Measurements from ENCODE around the gene IRF8. TPM values are rescaled to one million over a fixed set of nuclear protein-coding genes. Genes with fewer than 3 reads are reported as not detected.

Gene IRF8
- total and polyA plus RNA-seq, 5 experiments from 2014 or later = 2.0 to 17.8 (median 5.8) TPM

DNA sequence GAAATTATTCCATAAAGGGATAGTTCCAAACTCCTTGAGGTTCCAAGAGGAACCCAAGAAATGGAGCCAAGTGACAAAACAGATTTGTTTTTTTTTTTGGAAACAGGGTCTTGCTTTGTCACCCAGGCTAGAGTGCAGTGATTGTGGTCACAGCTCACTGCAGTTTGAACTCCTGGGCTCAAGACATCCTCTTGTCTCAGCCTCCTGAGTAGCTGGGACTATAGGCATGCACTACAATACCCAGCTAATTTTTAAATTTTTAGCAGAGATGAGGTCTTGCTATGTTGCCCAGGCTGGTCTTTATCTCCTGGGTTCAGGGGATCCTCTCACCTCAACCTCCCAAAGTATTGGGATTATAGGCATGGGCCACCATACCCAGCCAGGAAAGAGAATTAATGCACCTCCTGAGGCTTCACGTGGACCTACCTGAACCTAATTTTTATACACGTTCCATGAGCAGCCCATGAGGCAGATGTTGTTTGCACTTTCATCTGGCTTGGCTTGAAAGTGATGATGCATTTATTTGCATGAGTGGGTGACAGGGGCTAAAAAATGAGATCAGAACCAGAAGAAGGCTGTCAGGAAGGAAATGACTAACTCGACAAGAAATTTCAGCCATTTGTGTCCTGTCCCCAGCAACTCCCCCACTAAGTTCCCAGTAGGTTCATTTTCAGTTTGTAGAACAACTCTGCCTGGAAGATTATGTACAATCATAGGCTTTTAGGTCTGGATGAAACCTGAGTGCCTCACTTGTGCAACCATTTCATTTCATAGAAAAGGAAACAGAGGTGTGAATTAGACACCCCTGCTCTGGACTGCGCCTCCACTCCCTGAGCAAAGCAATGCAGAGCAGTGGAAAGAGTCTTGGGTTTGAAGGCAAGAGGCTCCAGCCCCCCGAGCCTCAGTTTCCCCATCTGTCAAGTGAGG, 10.3 kb upstream of the IRF8 start:
- peak; percentile 57 for ATAC-seq
- H3K36me3 Mint-ChIP-seq = no peaks in the 10 kb centered on the region
- H3K27ac Mint-ChIP-seq = peak overlapping the region in 6 of 10 donors; percentile 6 to 74 (median 42)
- H3K9me3 Mint-ChIP-seq = no peaks in the 10 kb centered on the region
- peaks cover 6 to 27% (median 12%) of the 10 kb centered on the region in 4 donors for H3K4me1 Mint-ChIP-seq
- POLR2A ChIA-PET = no interaction called here
- H3K4me3 Mint-ChIP-seq = peak overlapping the region in 2 of 10 donors; percentile 18 to 30
- H3K27me3 Mint-ChIP-seq = peaks cover 0 to 17% (median 3%) of the 10 kb centered on the region in 5 donors
- no peak for DNase-seq

DNA sequence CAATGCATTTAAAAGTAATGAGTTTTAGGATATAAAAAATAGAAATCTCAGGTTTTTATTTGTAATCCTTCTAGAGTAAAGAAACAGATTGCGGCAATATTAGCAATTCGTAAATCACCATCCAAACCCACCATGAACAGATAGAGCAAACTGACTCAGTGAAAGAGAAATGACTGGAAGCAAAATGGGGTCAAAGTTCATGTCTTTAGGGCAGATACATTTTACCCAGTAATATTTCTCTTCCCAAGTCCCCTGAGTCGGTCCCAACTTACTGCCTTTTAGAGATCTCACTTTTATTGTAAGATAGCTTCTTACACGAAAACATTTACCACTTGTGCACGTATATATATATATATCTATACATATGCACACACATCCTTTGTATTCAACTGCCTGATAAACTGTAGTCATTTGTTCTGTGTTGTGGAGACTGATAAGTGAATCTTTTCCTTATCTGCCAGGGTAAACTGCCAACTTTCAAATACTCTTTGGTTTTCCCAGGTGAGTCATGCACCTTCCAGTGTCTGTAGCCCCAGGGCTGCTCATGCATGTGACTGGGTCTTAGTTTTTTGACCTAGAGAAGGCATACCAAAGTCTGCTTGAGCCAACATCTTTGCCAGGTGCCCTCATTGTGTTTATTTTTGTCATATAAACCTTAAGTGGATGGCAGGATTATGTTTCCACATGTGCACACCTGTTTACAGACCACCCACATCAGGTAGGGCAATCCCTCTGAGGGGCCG, 7.8 kb upstream of the IRF8 start:
- peak overlapping the region in 1 of 10 donors; percentile 32 for H3K27ac Mint-ChIP-seq

DNA sequence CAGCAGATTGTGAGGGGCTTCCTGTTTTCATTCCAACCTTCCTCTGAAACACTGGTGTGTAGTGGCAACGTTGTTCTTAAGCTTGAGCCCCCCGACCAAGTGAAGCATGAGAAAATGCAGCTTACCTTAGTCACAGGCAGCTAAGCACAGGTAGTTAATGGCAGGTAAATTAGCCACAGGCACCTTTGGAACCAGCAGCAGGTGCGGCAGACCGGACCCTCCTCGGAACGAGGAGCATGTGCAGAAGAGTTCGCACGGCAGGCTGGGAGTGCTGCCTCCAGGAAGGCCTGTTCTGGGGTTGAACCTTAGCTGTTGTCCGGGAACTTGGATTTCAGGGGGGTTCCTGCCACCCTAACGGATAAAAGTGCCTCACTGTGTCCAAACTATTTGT, 7.2 kb upstream of the IRF8 start:
- Mint-ChIP-seq H3K4me1 (peaks cover 6 to 28% (median 12%) of the 10 kb centered on the region in 4 donors), H3K36me3 (no peaks in the 10 kb centered on the region), H3K27ac (no peak overlapping the region), H3K27me3 (peaks cover 0 to 3% (median 0%) of the 10 kb centered on the region in 5 donors), H3K4me3 (no peak overlapping the region), H3K9me3 (no peaks in the 10 kb centered on the region)
- DNase-seq (no peak), ATAC-seq (no peak)
- POLR2A ChIA-PET = no interaction called here

More for the DNA sequence above, 7.8 kb upstream of the IRF8 start:
- Mint-ChIP-seq H3K4me3 (no peak overlapping the region), H3K9me3 (no peaks in the 10 kb centered on the region), H3K27me3 (peaks cover 0 to 3% (median 0%) of the 10 kb centered on the region in 5 donors), H3K4me1 (peaks cover 6 to 27% (median 12%) of the 10 kb centered on the region in 4 donors), H3K36me3 (no peaks in the 10 kb centered on the region)
- POLR2A ChIA-PET = no interaction called here
- ATAC-seq (no peak), DNase-seq (no peak)

DNA sequence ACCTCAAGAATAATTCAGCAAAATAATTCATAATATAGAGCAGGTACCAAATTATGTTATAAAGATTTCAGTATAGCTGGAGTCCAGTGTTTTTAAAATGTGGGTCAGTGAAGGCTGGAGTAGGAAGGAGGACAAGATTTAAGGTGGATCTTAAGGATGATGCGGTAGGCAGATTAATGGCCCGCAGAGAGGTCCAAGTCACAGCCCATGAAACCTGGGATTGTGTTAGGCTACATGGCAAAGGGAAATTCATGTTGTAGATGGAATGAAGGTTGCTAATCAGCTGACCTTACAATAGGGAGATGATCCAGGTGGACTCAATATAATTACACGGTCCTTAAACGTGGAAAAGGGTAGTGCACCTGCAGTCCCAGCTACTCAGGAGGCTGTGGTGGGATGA, 6.2 kb upstream of the IRF8 start:
- no peak overlapping the region for H3K4me3 Mint-ChIP-seq
- no peak for DNase-seq
- H3K27ac Mint-ChIP-seq = no peak overlapping the region
- no peaks in the 10 kb centered on the region for H3K36me3 Mint-ChIP-seq
- H3K27me3 Mint-ChIP-seq = peaks cover 0 to 2% (median 0%) of the 10 kb centered on the region in 5 donors
- peaks cover 6 to 33% (median 13%) of the 10 kb centered on the region in 4 donors for H3K4me1 Mint-ChIP-seq
- POLR2A ChIA-PET = no interaction called here
- no peaks in the 10 kb centered on the region for H3K9me3 Mint-ChIP-seq
- ATAC-seq = no peak

DNA sequence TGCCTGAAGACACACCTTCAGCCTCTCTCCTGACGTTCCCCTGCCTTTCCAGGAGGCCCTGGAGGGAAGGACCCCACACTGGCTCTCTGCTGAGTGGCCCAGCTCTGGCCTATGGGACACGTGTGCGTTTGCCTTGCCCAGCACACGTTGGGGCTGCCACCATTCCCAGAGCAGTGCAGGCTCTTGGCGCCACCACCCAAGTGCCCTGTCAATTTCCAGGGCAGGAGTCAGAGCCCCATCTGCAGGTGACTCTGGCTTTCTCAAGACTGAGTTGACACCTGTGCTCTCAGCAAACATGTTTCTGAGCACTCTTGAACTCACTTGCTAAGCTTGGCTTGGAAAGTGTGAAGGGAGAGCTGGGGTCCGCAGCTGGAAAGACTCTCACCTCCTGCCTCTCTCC, 4.7 kb upstream of the IRF8 start:
- Mint-ChIP-seq H3K4me3 (no peak overlapping the region), H3K27ac (peak overlapping the region in 1 of 10 donors; percentile 37)

DNA sequence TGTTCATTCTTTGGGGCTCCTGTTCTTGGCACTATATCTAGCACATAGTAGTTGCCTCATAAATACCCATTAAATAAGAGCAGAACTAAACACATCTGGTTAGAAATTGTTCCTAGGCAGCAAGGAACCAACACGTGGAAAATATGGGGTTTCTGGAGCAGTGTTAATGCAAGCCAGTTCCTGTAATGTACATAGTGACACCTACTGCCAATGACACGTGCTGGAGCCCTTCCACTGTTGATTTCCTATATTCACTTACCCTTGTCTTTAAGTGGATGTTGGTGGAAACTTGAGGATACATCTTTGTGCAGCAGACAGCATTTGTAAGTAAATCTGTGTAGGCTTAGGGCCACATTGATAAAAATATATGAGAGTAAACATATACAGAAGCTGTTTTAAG, 1.6 kb upstream of the IRF8 start:
- Mint-ChIP-seq H3K27ac (no peak overlapping the region), H3K9me3 (no peaks in the 10 kb centered on the region), H3K4me1 (peaks cover 12 to 47% (median 29%) of the 10 kb centered on the region in 4 donors), H3K4me3 (peak overlapping the region in 6 of 10 donors; percentile 37 to 91 (median 64)), H3K27me3 (no peaks in the 10 kb centered on the region), H3K36me3 (no peaks in the 10 kb centered on the region)
- POLR2A ChIA-PET = interaction anchor here (0.6 kb wide), 1 partner anchor 44 kb away, joined by 4 read pairs; no protein-coding TSS in a partner anchor
- ATAC-seq (no peak), DNase-seq (no peak)

More for the DNA sequence above, 4.7 kb upstream of the IRF8 start:
- Mint-ChIP-seq H3K36me3 (no peaks in the 10 kb centered on the region), H3K9me3 (no peaks in the 10 kb centered on the region), H3K27me3 (no peaks in the 10 kb centered on the region), H3K4me1 (peaks cover 4 to 28% (median 11%) of the 10 kb centered on the region in 4 donors)
- DNase-seq = no peak
- ATAC-seq = no peak
- POLR2A ChIA-PET = no interaction called here

DNA sequence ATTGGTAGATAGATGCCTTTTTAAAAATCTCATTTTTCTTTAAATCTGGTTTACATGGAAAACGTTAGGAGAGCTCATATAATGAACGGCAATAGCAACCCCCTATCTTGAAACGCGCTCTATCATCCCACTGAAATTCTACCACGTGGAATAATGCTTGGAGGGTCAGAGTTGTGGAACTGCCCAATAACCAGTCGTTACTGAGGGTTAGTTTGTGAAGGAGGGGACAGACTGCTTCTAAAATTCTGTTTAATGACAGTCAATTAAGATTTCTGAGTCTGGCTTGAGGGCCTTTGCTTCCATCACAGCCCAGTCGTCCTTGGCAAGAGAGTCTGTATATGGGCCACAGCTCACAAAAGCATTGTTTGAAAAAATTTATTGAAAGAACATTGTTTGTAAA, 482 bp downstream of the IRF8 start:
- DNase-seq (no peak), ATAC-seq (no peak)
- Mint-ChIP-seq H3K9me3 (no peaks in the 10 kb centered on the region), H3K36me3 (no peaks in the 10 kb centered on the region), H3K4me1 (peaks cover 23 to 67% (median 48%) of the 10 kb centered on the region in 4 donors), H3K4me3 (peak overlapping the region; percentile 75 to 91 (median 86)), H3K27me3 (no peaks in the 10 kb centered on the region), H3K27ac (peak overlapping the region in 8 of 10 donors; percentile 37 to 92 (median 77))
- POLR2A ChIA-PET = interaction anchor here (0.5 to 1.1 kb wide), 2 partner anchors 10 to 59 kb away, joined by 3 to 4 read pairs; no protein-coding TSS in a partner anchor

DNA sequence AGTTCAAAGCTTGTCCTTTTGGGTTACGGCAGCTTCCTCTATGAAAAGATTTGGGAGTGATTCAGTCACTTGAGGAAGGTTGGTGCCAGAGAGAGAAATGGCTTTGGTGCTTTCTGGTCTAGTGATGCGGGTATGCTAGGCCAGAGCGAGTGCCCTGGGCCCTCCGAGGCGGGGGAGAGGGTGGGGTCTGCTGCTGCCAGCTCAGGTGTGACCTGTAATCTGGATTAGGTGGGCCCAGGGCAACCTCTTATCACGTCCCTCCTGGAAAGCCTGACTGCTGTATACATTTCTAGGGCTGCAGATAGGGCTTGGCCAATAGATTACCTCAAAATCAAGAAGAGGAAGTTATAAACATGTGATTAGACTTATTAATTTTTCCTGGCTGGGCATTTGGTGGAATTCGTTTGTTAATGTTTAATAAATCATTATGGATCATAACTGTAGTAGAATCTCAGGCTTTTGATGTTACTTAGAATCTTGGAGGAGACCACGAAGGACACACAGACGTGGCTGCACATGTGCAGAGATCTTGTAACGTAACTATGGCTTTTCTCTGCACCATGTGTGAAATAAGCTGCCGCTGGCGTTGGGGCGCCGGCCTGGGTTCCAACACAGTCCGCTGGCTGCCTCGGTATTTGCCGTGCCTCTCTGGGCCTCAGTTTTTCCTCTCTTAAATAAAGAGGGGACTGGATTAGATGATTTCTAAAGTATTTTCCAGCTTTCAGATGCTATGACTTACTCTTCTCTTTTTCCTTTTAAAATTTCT, 1.2 kb downstream of the IRF8 start:
- Mint-ChIP-seq H3K36me3 (no peaks in the 10 kb centered on the region), H3K9me3 (no peaks in the 10 kb centered on the region), H3K4me3 (peak overlapping the region in 9 of 10 donors; percentile 40 to 91 (median 85)), H3K27me3 (no peaks in the 10 kb centered on the region), H3K27ac (peak overlapping the region in 4 of 10 donors; percentile 0 to 92 (median 16)), H3K4me1 (peaks cover 23 to 75% (median 52%) of the 10 kb centered on the region in 4 donors)
- no peak for ATAC-seq
- POLR2A ChIA-PET = interaction anchor here (0.5 kb wide), 1 partner anchor 58 kb away, joined by 3 read pairs; no protein-coding TSS in a partner anchor
- no peak for DNase-seq

DNA sequence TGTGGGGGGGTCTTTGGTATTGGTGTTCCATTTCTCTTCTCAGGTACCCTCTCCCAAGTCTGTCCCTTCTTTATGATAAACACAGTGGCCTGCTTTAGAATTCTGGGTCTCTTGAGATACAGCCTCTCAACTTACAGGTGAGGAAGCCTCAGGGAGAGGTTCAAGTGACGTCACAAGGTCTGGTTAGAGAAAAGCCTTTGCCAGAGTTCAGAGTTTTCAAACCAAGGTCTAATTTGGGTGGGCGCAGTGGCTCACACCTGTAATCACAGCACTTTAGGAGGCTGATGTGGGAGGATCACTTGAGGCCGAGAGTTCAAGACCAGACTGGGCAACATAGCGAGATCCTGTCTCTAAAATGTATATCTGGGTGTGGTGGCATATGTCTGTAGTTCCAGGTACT, 2.1 kb downstream of the IRF8 start:
- DNase-seq = no peak
- H3K9me3 Mint-ChIP-seq = no peaks in the 10 kb centered on the region
- no peak for ATAC-seq
- POLR2A ChIA-PET = no interaction called here
- peaks cover 0 to 4% (median 0%) of the 10 kb centered on the region in 3 donors for H3K36me3 Mint-ChIP-seq
- H3K4me3 Mint-ChIP-seq = peak overlapping the region in 7 of 10 donors; percentile 11 to 93 (median 31)
- peak overlapping the region in 4 of 10 donors; percentile 21 to 92 (median 34) for H3K27ac Mint-ChIP-seq
- peaks cover 23 to 84% (median 53%) of the 10 kb centered on the region in 4 donors for H3K4me1 Mint-ChIP-seq
- H3K27me3 Mint-ChIP-seq = no peaks in the 10 kb centered on the region

DNA sequence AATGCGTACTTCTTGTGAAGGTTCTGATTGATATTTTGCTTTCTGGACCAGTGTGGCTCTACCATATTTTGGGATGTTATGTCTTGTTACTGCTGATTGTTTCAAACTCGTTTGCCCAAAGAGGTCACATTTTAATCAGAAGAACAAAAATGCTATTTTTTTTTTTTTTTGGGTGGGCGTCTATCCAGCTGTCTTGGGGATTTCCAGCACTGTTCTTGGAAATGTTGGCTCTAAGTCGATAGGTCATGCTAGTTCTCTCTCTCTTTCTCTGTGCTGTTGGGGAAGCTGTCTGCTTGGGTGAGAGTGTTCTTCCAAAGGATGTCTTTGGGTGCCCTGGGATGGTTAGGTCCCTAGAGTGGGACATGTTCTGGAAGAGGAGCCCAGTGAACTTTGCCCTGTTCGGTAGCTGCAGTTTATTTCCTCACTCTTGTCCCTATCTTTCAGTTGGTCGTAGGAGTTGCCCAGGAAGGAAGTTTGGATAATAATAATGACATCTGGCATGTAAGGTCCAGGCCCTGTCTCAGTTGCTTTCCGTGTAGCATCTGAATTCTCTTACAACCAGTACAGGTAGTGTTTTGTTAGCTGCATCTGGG, 2.9 kb downstream of the IRF8 start:
- ATAC-seq = no peak
- Mint-ChIP-seq H3K9me3 (no peaks in the 10 kb centered on the region), H3K36me3 (peaks cover 0 to 4% (median 0%) of the 10 kb centered on the region in 3 donors), H3K27ac (peak overlapping the region in 6 of 10 donors; percentile 8 to 95 (median 76)), H3K4me3 (peak overlapping the region; percentile 18 to 96 (median 91)), H3K4me1 (peaks cover 23 to 90% (median 55%) of the 10 kb centered on the region in 4 donors), H3K27me3 (no peaks in the 10 kb centered on the region)
- POLR2A ChIA-PET = no interaction called here
- no peak for DNase-seq

DNA sequence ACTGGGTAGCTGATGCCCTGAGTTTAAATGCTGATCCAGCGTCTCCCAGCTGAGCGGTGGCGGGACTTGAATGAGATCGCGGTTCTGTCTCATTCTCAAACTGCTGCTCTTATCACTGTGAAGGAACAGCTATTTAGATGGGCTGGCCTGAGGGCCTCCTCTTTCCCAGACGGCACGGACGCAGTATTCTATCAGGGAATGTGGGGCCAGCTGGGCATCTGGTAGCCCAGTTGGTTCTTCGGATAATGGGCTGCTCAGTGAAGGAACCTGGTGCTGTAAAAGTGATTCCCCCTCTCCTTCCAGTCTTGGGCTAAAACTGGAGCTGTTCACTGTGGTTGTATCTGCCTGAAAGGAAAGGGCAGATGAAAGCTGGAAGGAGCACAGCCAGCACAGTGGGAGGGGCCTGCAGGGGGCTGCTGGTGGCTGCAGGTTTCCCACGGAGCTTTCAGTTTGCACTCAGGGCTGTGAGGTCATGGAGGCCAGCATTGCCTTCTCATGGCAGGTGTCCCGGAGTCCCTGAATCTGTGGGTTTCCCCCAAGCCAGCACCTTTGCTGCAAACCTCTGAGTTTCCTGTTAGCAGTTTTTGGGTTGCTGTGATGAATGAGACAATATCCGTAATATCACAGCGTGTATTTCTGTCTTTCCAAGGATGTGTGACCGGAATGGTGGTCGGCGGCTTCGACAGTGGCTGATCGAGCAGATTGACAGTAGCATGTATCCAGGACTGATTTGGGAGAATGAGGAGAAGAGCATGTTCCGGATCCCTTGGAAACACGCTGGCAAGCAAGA, 3.6 kb downstream of the IRF8 start:
- POLR2A ChIA-PET = interaction anchor here (1.1 to 1.2 kb wide), 3 partner anchors 32 to 47 kb away, joined by 3 to 6 read pairs (median 3); no protein-coding TSS in a partner anchor
- peaks cover 0 to 4% (median 0%) of the 10 kb centered on the region in 3 donors for H3K36me3 Mint-ChIP-seq
- no peaks in the 10 kb centered on the region for H3K9me3 Mint-ChIP-seq
- ATAC-seq = peak; percentile 63 to 86
- H3K27me3 Mint-ChIP-seq = no peaks in the 10 kb centered on the region
- H3K4me3 Mint-ChIP-seq = peak overlapping the region; percentile 84 to 96 (median 92)
- DNase-seq = peak; percentile 30 to 77 (median 54)
- H3K4me1 Mint-ChIP-seq = peaks cover 23 to 87% (median 54%) of the 10 kb centered on the region in 4 donors
- H3K27ac Mint-ChIP-seq = peak overlapping the region; percentile 27 to 95 (median 92)
